T-helper 1 cell treated with Interleukin-12 subunit alpha and Interleukin-12 subunit beta and Interleukin-4 antibody, amounts not matched to agents 30 ng/mL and 1 ng/mL, for 36 hours (primary cell): ENCODE results near the gene VPS54. TPM values are rescaled to one million over a fixed set of nuclear protein-coding genes. Genes with fewer than 3 reads are reported as not detected.
"Not testable (repeated sequence)": the region's sequence is repeated elsewhere in the genome, so short reads cannot be mapped to it uniquely, and the experiment has no call there.

ENCODE experiments used
- intact Hi-C: fragments of 100-400 bp; cut with micrococcal nuclease; formaldehyde crosslinking; loops from one replicate; pipeline ENCODE4 v1.15.1; 2024
- total RNA-seq: library from RNA; stranded (reverse); gene quantifications from 2 replicates; pipeline ENCODE4 v1.2.3, GENCODE V29; 2022

VPS54 gene
- total RNA-seq, 1 donor from 2014 or later: 20.2 TPM

GRCh38 chr2:63996582-63997198 is 22.5 kb downstream of the VPS54 start:
- intact Hi-C loops: not testable (repeated sequence)

- intact Hi-C loops: not testable (repeated sequence)
Observed at GRCh38 chr2:63994329-63995070, 24.7 kb downstream of the VPS54 start.

- intact Hi-C loops: no loop called here
Observed at GRCh38 chr2:63993871-63994270, 25.4 kb downstream of the VPS54 start.

- intact Hi-C loops: not testable (repeated sequence)
Observed at GRCh38 chr2:63993130-63993584, 26.1 kb downstream of the VPS54 start.

- intact Hi-C loops: no loop called here
Observed at GRCh38 chr2:63992061-63992685, 27.1 kb downstream of the VPS54 start.

GRCh38 chr2:63991173-63991999 is 27.8 kb downstream of the VPS54 start:
- intact Hi-C loops: not testable (repeated sequence)

GRCh38 chr2:63990072-63990471 is 29.2 kb downstream of the VPS54 start:
- intact Hi-C loops: no loop called here

- intact Hi-C loops: not testable (repeated sequence)
Observed at GRCh38 chr2:63988842-63989436, 30.3 kb downstream of the VPS54 start.

GRCh38 chr2:63984606-63985359 is 34.4 kb downstream of the VPS54 start:
- intact Hi-C loops: no loop called here

GRCh38 chr2:63983986-63984605 is 35.1 kb downstream of the VPS54 start:
- intact Hi-C loops: no loop called here

GRCh38 chr2:63982335-63982734 is 36.9 kb downstream of the VPS54 start:
- intact Hi-C loops: no loop called here

- intact Hi-C loops: no loop called here
Observed at GRCh38 chr2:63981702-63982103, 37.5 kb downstream of the VPS54 start.

GRCh38 chr2:63980794-63981193 is 38.4 kb downstream of the VPS54 start:
- intact Hi-C loops: no loop called here

GRCh38 chr2:63977904-63978303 is 41.3 kb downstream of the VPS54 start:
- intact Hi-C loops: loop anchor here (2.0 kb wide), 1 partner anchor 41 kb away; the partner anchor contains the start of gene VPS54

GRCh38 chr2:63976125-63976510 is 43.1 kb downstream of the VPS54 start:
- intact Hi-C loops: no loop called here

GRCh38 chr2:63975437-63976124 is 43.6 kb downstream of the VPS54 start:
- intact Hi-C loops: no loop called here

- intact Hi-C loops: not testable (repeated sequence)
Observed at GRCh38 chr2:63975036-63975435, 44.2 kb downstream of the VPS54 start.

GRCh38 chr2:63962186-63962585 is 57.0 kb downstream of the VPS54 start:
- intact Hi-C loops: no loop called here

- intact Hi-C loops: no loop called here
Observed at GRCh38 chr2:63950414-63950813, 68.8 kb downstream of the VPS54 start.
